ENCODE results near the gene TTI1. TPM values are rescaled to one million over a fixed set of nuclear protein-coding genes. Genes with fewer than 3 reads are reported as not detected.
A peak's percentile ranks its signal among the peaks of the same experiment; 100 is the strongest.

TTI1 gene
- total RNA-seq, 2 donors from 2014 or later, result 37.5 to 56.2 TPM

- Mint-ChIP-seq H3K36me3 (ENCODE audit: low read depth) (peaks cover 40% of the 10 kb centered on the region), H3K4me3 (no peak overlapping the region)
- peaks cover 78% of the 10 kb centered on the region for H3K36me3 ChIP-seq (ENCODE audit: control insufficient read depth, insufficient read depth, low read length)
These were observed 13.3 kb upstream of the TTI1 start for GRCh38 chr20:38046572-38046971.

GRCh38 chr20:38044685-38045084, 11.4 kb upstream of the TTI1 start:
- no peak overlapping the region for H3K9ac ChIP-seq (ENCODE audit: extremely low read depth, low read length, poor library complexity, severe bottlenecking)
- no peak overlapping the region for H3K4me3 Mint-ChIP-seq
- no peak overlapping the region for H3K27ac ChIP-seq (ENCODE audit: low read depth, low read length)
- no peaks in the 10 kb centered on the region for H3K27me3 Mint-ChIP-seq (ENCODE audit: insufficient read depth)
- H3K36me3 ChIP-seq (ENCODE audit: control insufficient read depth, insufficient read depth, low read length), result peaks cover 78% of the 10 kb centered on the region
- peaks cover 42% of the 10 kb centered on the region for H3K36me3 Mint-ChIP-seq (ENCODE audit: low read depth)
- H3K27me3 ChIP-seq (ENCODE audit: control insufficient read depth, insufficient read depth, low read length, poor library complexity, severe bottlenecking), result no peaks in the 10 kb centered on the region
- no peak for TF ChIP-seq CTCF (conservative IDR thresholded peaks at IDR 0.05)
- H3K9me3 ChIP-seq (ENCODE audit: control insufficient read depth, low read length), result no peaks in the 10 kb centered on the region
- H3K4me1 Mint-ChIP-seq, result peaks cover 13% of the 10 kb centered on the region
- no peaks in the 10 kb centered on the region for H3K9me3 Mint-ChIP-seq
- 92% methylated on average over 3 of the region's 3 CpGs; no CpG with 5 or more reads in 1 of the 2 experiments for WGBS, 2 experiments (ENCODE audit: insufficient coverage in 1 of 2, insufficient read length in 1 of 2)
- H3K27ac Mint-ChIP-seq, result peak overlapping the region; percentile 67
- no peak for DNase-seq
- H3K4me3 ChIP-seq (ENCODE audit: low read length), result no peak overlapping the region
- no peaks in the 10 kb centered on the region for H3K4me1 ChIP-seq (ENCODE audit: control insufficient read depth, insufficient read depth, low read length)

More at GRCh38 chr20:38046572-38046971, 13.3 kb upstream of the TTI1 start:
- Histone ChIP-seq H3K9me3 (ENCODE audit: control insufficient read depth, low read length) (no peaks in the 10 kb centered on the region), H3K27me3 (ENCODE audit: control insufficient read depth, insufficient read depth, low read length, poor library complexity, severe bottlenecking) (no peaks in the 10 kb centered on the region), H3K4me1 (ENCODE audit: control insufficient read depth, insufficient read depth, low read length) (peaks cover 5% of the 10 kb centered on the region), H3K27ac (ENCODE audit: low read depth, low read length) (no peak overlapping the region), H3K9ac (ENCODE audit: extremely low read depth, low read length, poor library complexity, severe bottlenecking) (no peak overlapping the region), H3K4me3 (ENCODE audit: low read length) (no peak overlapping the region)
- peak; percentile 59 for DNase-seq
- H3K4me1 Mint-ChIP-seq, result peaks cover 14% of the 10 kb centered on the region
- WGBS, 2 experiments (ENCODE audit: insufficient coverage in 1 of 2, insufficient read length in 1 of 2), result 68 to 72% methylated on average over 4 of the region's 4 CpGs
- no peaks in the 10 kb centered on the region for H3K9me3 Mint-ChIP-seq
- no peaks in the 10 kb centered on the region for H3K27me3 Mint-ChIP-seq (ENCODE audit: insufficient read depth)
- peak overlapping the region; percentile 71 for H3K27ac Mint-ChIP-seq
- no peak for TF ChIP-seq CTCF (conservative IDR thresholded peaks at IDR 0.05)

GRCh38 chr20:38043512-38044300, 10.4 kb upstream of the TTI1 start:
- H3K27ac Mint-ChIP-seq, result no peak overlapping the region
- no peaks in the 10 kb centered on the region for H3K27me3 ChIP-seq (ENCODE audit: control insufficient read depth, insufficient read depth, low read length, poor library complexity, severe bottlenecking)
- no peak overlapping the region for H3K4me3 ChIP-seq (ENCODE audit: low read length)
- H3K9ac ChIP-seq (ENCODE audit: extremely low read depth, low read length, poor library complexity, severe bottlenecking), result no peak overlapping the region
- H3K36me3 ChIP-seq (ENCODE audit: control insufficient read depth, insufficient read depth, low read length), result peaks cover 75% of the 10 kb centered on the region
- H3K27ac ChIP-seq (ENCODE audit: low read depth, low read length), result no peak overlapping the region
- H3K4me1 Mint-ChIP-seq, result peaks cover 11% of the 10 kb centered on the region
- no peaks in the 10 kb centered on the region for H3K4me1 ChIP-seq (ENCODE audit: control insufficient read depth, insufficient read depth, low read length)
- no peaks in the 10 kb centered on the region for H3K9me3 Mint-ChIP-seq
- no peak for TF ChIP-seq CTCF (conservative IDR thresholded peaks at IDR 0.05)
- no peaks in the 10 kb centered on the region for H3K9me3 ChIP-seq (ENCODE audit: control insufficient read depth, low read length)
- WGBS, 2 experiments (ENCODE audit: insufficient coverage in 1 of 2, insufficient read length in 1 of 2), result 91 to 92% methylated on average over 6 to 10 of the region's 10 CpGs
- H3K4me3 Mint-ChIP-seq, result no peak overlapping the region
- peaks cover 44% of the 10 kb centered on the region for H3K36me3 Mint-ChIP-seq (ENCODE audit: low read depth)
- no peaks in the 10 kb centered on the region for H3K27me3 Mint-ChIP-seq (ENCODE audit: insufficient read depth)
- DNase-seq, result no peak

Data from endodermal cell (in vitro differentiated cells).